ENCODE results near the gene ISG15. TPM values are rescaled to one million over a fixed set of nuclear protein-coding genes. Genes with fewer than 3 reads are reported as not detected.

ISG15 gene
- total and polyA plus RNA-seq, 9 of the 15 experiments (the other 6 are each of a cell fraction or from before 2014, with no cell fraction given) = 0.40 to 58.3 (median 12.2) TPM

DNA sequence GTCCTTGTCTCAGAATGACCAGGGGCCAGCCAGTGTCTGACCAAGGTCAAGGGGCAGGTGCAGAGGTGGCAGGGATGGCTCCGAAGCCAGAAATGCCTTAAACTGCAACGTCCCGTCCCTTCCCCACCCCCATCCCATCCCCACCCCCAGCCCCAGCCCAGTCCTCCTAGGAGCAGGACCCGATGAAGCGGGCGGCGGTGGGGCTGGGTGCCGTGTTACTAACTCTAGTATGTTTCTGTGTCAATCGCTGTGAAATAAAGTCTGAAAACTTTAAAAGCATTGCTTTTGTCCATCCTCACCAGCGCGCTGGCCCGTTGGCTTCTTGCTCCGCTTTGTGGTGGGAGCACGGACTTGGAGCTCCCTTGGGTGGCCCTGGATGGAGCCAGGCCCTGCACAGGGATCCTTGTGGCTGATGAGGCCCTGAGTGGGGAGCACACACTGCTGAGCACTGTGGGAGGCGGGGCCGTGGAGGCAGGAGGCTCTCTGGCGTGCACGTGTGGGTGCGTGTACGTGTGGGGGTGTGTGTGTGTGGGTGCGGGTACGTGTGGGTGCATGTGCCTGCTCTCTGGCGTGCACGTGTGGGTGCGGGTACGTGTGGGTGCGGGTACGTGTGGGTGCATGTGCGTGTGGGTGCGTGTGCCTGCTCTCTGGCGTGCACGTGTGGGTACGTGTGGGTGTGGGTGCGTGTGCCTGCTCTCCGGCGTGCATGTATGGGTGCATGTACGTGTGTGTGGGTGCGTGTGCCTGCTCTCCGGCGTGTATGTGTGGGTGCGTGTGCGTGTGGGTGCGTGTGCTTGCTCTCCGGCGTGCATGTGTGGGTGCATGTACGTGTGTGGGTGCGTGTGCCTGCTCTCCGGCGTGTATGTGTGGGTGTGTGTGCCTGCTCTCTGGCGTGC is 42.8 kb downstream of the ISG15 start (continued):
- TF ChIP-seq, protein P1, sequence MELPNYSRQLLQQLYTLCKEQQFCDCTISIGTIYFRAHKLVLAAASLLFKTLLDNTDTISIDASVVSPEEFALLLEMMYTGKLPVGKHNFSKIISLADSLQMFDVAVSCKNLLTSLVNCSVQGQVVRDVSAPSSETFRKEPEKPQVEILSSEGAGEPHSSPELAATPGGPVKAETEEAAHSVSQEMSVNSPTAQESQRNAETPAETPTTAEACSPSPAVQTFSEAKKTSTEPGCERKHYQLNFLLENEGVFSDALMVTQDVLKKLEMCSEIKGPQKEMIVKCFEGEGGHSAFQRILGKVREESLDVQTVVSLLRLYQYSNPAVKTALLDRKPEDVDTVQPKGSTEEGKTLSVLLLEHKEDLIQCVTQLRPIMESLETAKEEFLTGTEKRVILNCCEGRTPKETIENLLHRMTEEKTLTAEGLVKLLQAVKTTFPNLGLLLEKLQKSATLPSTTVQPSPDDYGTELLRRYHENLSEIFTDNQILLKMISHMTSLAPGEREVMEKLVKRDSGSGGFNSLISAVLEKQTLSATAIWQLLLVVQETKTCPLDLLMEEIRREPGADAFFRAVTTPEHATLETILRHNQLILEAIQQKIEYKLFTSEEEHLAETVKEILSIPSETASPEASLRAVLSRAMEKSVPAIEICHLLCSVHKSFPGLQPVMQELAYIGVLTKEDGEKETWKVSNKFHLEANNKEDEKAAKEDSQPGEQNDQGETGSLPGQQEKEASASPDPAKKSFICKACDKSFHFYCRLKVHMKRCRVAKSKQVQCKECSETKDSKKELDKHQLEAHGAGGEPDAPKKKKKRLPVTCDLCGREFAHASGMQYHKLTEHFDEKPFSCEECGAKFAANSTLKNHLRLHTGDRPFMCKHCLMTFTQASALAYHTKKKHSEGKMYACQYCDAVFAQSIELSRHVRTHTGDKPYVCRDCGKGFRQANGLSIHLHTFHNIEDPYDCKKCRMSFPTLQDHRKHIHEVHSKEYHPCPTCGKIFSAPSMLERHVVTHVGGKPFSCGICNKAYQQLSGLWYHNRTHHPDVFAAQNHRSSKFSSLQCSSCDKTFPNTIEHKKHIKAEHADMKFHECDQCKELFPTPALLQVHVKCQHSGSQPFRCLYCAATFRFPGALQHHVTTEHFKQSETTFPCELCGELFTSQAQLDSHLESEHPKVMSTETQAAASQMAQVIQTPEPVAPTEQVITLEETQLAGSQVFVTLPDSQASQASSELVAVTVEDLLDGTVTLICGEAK (IDR thresholded peaks at IDR 0.05) = no peak
- TF ChIP-seq, protein P1 (CRISPR knock-in tag; IDR thresholded peaks at IDR 0.05) = no peak
- TF ChIP-seq CAMTA2 (CRISPR knock-in tag; conservative IDR thresholded peaks at IDR 0.05) (no peak), POLR2G (IDR thresholded peaks at IDR 0.05; ENCODE audit: low read depth, low read length) (peak; percentile 56), SIN3A (IDR thresholded peaks at IDR 0.05; ENCODE audit: borderline replicate concordance in 2 of 2, control insufficient read depth in 1 of 2, low read depth in 2 of 2, low read length in 2 of 2) (no peak), SUPT5H (IDR thresholded peaks at IDR 0.05) (peak; percentile 53; the same call in 1 of the 2 replicates), ZNF134 (CRISPR knock-in tag; conservative IDR thresholded peaks at IDR 0.05) (no peak), EGR1 (conservative IDR thresholded peaks at IDR 0.05) (peak; percentile 68), RFX7 (CRISPR knock-in tag; IDR thresholded peaks at IDR 0.05) (no peak), JUND (IDR thresholded peaks at IDR 0.05; ENCODE audit: borderline replicate concordance, low read depth, low read length) (no peak), JUND (tag; IDR thresholded peaks at IDR 0.05; ENCODE audit: borderline replicate concordance, low read depth, low read length) (no peak), C11orf30 (IDR thresholded peaks at IDR 0.05; ENCODE audit: low read depth) (no peak), SMARCA5 (IDR thresholded peaks at IDR 0.05) (no peak), EHMT2 (IDR thresholded peaks at IDR 0.05) (no peak), RBM22 (IDR thresholded peaks at IDR 0.05; ENCODE audit: low read depth, low read length, poor library complexity, severe bottlenecking) (peak; percentile 46), KDM1A (IDR thresholded peaks at IDR 0.05) (0 out of 4 replicates have a peak, but pooled peaks of 1 of the 2 experiments have one; percentile 11)
- TF ChIP-seq, protein P2, sequence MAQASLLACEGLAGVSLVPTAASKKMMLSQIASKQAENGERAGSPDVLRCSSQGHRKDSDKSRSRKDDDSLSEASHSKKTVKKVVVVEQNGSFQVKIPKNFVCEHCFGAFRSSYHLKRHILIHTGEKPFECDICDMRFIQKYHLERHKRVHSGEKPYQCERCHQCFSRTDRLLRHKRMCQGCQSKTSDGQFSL (CRISPR knock-in tag; IDR thresholded peaks at IDR 0.05) = no peak
- TF ChIP-seq, protein P2 (tag; IDR thresholded peaks at IDR 0.05) = no peak
- TF ChIP-seq, protein P3, sequence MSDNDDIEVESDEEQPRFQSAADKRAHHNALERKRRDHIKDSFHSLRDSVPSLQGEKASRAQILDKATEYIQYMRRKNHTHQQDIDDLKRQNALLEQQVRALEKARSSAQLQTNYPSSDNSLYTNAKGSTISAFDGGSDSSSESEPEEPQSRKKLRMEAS (CRISPR knock-in tag; IDR thresholded peaks at IDR 0.05) = peak; percentile 32; the same call in 1 of the 2 replicates
